HEK293 (cell line): ENCODE results near the gene DYNLT2B.

Experiments used
- CTCF ChIA-PET: fragments of 350-600 bp; formaldehyde crosslinking; extraction: SDS; loops from one replicate; lab custom pipeline; 2021; ENCODE audit warnings: antibody characterized with exemption; lab: Yijun Ruan, JAX
- POLR2A ChIA-PET: fragments of 300-600 bp; formaldehyde crosslinking; extraction: SDS; loops from one replicate; lab custom pipeline; 2020; ENCODE audit warnings: antibody characterized with exemption, inconsistent platforms; lab: Yijun Ruan, JAX
- H3K27ac ChIP-seq: fragments of 200-500 bp; sonication (Bioruptor generic); 2 replicates; pipeline ENCODE4 v1.5.1; 2014; ENCODE audit warnings: low read depth, low read length, control low read depth, inconsistent platforms; ENCODE audit errors: extremely low read depth
- H3K36me3 ChIP-seq, 2 experiments: fragments of 200-500 bp in 1 of 2; sonication (Bioruptor generic) in 1 of 2; 1 replicate in 1 of 2; 2 replicates in 1 of 2; pipeline ENCODE4 v1.5.1; 2014 to 2017; ENCODE audit warnings: inconsistent platforms in 2 of 2, low read length in 2 of 2; ENCODE audit not compliant: control insufficient read depth in 2 of 2, insufficient read depth in 1 of 2
- H3K4me1 ChIP-seq: fragments of 200-500 bp; sonication (Bioruptor generic); 2 replicates; pipeline ENCODE4 v1.5.1; 2014; ENCODE audit warnings: mild to moderate bottlenecking, low read length, inconsistent platforms; ENCODE audit not compliant: control insufficient read depth, insufficient read depth
- H3K4me3 ChIP-seq: 2 replicates; pipeline ENCODE4 v1.5.1; 2011; ENCODE audit warnings: low read depth, mild to moderate bottlenecking, control low read depth, low read length, moderate library complexity
- H3K9me3 ChIP-seq: fragments of 200-500 bp; sonication (Bioruptor generic); 2 replicates; pipeline ENCODE4 v1.5.1; 2014; ENCODE audit warnings: low read depth, low read length, inconsistent platforms; ENCODE audit not compliant: control insufficient read depth, insufficient read depth
- GFI1B ChIP-seq: fragments of 450-650 bp; formaldehyde crosslinking; IDR thresholded peaks from 2 replicates; pipeline ENCODE4 v1.5.1; 2016; ENCODE audit warnings: missing biosample characterization, missing genetic modification characterization
- GLIS1 ChIP-seq: fragments of 450-650 bp; formaldehyde crosslinking; IDR thresholded peaks from 2 replicates; pipeline ENCODE4 v1.5.1; 2016; ENCODE audit warnings: missing biosample characterization, missing genetic modification characterization
- KLF1 ChIP-seq: fragments of 450-650 bp; formaldehyde crosslinking; IDR thresholded peaks from 2 replicates; pipeline ENCODE4 v1.5.1; 2016; ENCODE audit warnings: missing biosample characterization, missing genetic modification characterization
- KLF17 ChIP-seq: fragments of 450-650 bp; formaldehyde crosslinking; IDR thresholded peaks from 2 replicates; pipeline ENCODE4 v1.5.1; 2016; ENCODE audit warnings: missing biosample characterization, missing genetic modification characterization
- PRDM6 ChIP-seq: fragments of 450-650 bp; formaldehyde crosslinking; IDR thresholded peaks from 2 replicates; pipeline ENCODE4 v1.5.1; 2017; ENCODE audit warnings: missing biosample characterization, missing genetic modification characterization
- SP3 ChIP-seq: fragments of 450-650 bp; formaldehyde crosslinking; IDR thresholded peaks from 2 replicates; pipeline ENCODE4 v1.5.1; 2016; ENCODE audit warnings: missing biosample characterization, missing genetic modification characterization
- SP7 ChIP-seq: fragments of 450-650 bp; formaldehyde crosslinking; IDR thresholded peaks from 2 replicates; pipeline ENCODE4 v1.5.1; 2016; ENCODE audit warnings: missing biosample characterization, missing genetic modification characterization
- ZBTB10 ChIP-seq: fragments of 450-650 bp; formaldehyde crosslinking; IDR thresholded peaks from 2 replicates; pipeline ENCODE4 v1.5.1; 2016; ENCODE audit warnings: missing biosample characterization, missing genetic modification characterization
- ZBTB20 ChIP-seq: fragments of 450-650 bp; formaldehyde crosslinking; IDR thresholded peaks from 2 replicates; pipeline ENCODE4 v1.5.1; 2016; ENCODE audit warnings: missing biosample characterization, missing genetic modification characterization
- ZBTB7A ChIP-seq: fragments of 450-650 bp; formaldehyde crosslinking; IDR thresholded peaks from 2 replicates; pipeline ENCODE4 v1.5.1; 2016; ENCODE audit warnings: low read depth, missing biosample characterization, missing genetic modification characterization
- ZNF221 ChIP-seq: fragments of 450-650 bp; formaldehyde crosslinking; IDR thresholded peaks from 2 replicates; pipeline ENCODE4 v1.5.1; 2017; ENCODE audit warnings: missing biosample characterization, missing genetic modification characterization, borderline replicate concordance
- ZNF239 ChIP-seq: fragments of 450-650 bp; formaldehyde crosslinking; IDR thresholded peaks from 2 replicates; pipeline ENCODE4 v1.5.1; 2016; ENCODE audit warnings: missing biosample characterization, missing genetic modification characterization
- ZNF514 ChIP-seq: fragments of 450-650 bp; formaldehyde crosslinking; IDR thresholded peaks from 2 replicates; pipeline ENCODE4 v1.5.1; 2016; ENCODE audit warnings: missing biosample characterization, missing genetic modification characterization
- ZNF558 ChIP-seq: fragments of 450-650 bp; formaldehyde crosslinking; IDR thresholded peaks from 2 replicates; pipeline ENCODE4 v1.5.1; 2016; ENCODE audit warnings: missing biosample characterization, missing genetic modification characterization
- ZNF580 ChIP-seq: fragments of 450-650 bp; formaldehyde crosslinking; IDR thresholded peaks from 2 replicates; pipeline ENCODE4 v1.5.1; 2016; ENCODE audit warnings: missing biosample characterization, missing genetic modification characterization
- ZNF658 ChIP-seq: fragments of 450-650 bp; formaldehyde crosslinking; IDR thresholded peaks from 2 replicates; pipeline ENCODE4; 2016; ENCODE audit warnings: missing biosample characterization, missing genetic modification characterization
- ZNF830 ChIP-seq: fragments of 450-650 bp; IDR thresholded peaks from 2 replicates; pipeline ENCODE4 v1.5.0; 2018; ENCODE audit warnings: missing biosample characterization, missing genetic modification characterization, low read depth, mild to moderate bottlenecking, moderate library complexity
- TF ChIP-seq, protein P1 (sequence below): fragments of 450-650 bp; formaldehyde crosslinking; IDR thresholded peaks from 2 replicates; pipeline ENCODE4 v1.5.1; 2016; ENCODE audit warnings: missing biosample characterization, missing genetic modification characterization, borderline replicate concordance
- TF ChIP-seq, protein P2 (sequence below): fragments of 450-650 bp; IDR thresholded peaks from 2 replicates; pipeline ENCODE4 v1.5.1; 2018; ENCODE audit warnings: missing biosample characterization, missing genetic modification characterization

Gene DYNLT2B

DNA sequence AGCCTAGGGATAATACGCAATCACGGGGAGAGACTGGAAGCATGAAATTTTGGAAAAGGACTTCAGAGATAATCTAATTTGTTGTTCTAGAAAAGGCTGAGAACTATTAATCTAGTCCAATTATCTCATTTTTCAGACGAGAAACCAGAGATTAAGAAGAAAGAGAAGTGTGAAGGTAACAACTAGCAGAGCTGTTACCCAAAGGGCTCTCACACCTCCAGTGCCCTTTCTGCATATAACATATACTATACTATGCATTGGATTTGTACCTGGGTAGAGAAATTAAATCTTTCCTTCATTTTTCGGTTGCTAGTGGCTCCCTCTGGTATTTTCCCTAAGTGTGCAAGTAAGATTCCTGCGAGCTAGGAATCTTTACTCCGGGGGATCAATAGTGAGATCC is 33.5 kb upstream of the DYNLT2B start:
- H3K9me3 ChIP-seq: no peaks in the 10 kb centered on the region
- TF ChIP-seq SP3 (no peak), KLF1 (no peak), ZNF221 (tag by site-specific recombination) (no peak), ZBTB7A (no peak), GLIS1 (no peak), KLF17 (tag by site-specific recombination) (no peak), ZNF830 (tag by site-specific recombination) (no peak), ZNF580 (tag by site-specific recombination) (no peak)
- TF ChIP-seq, protein P1, sequence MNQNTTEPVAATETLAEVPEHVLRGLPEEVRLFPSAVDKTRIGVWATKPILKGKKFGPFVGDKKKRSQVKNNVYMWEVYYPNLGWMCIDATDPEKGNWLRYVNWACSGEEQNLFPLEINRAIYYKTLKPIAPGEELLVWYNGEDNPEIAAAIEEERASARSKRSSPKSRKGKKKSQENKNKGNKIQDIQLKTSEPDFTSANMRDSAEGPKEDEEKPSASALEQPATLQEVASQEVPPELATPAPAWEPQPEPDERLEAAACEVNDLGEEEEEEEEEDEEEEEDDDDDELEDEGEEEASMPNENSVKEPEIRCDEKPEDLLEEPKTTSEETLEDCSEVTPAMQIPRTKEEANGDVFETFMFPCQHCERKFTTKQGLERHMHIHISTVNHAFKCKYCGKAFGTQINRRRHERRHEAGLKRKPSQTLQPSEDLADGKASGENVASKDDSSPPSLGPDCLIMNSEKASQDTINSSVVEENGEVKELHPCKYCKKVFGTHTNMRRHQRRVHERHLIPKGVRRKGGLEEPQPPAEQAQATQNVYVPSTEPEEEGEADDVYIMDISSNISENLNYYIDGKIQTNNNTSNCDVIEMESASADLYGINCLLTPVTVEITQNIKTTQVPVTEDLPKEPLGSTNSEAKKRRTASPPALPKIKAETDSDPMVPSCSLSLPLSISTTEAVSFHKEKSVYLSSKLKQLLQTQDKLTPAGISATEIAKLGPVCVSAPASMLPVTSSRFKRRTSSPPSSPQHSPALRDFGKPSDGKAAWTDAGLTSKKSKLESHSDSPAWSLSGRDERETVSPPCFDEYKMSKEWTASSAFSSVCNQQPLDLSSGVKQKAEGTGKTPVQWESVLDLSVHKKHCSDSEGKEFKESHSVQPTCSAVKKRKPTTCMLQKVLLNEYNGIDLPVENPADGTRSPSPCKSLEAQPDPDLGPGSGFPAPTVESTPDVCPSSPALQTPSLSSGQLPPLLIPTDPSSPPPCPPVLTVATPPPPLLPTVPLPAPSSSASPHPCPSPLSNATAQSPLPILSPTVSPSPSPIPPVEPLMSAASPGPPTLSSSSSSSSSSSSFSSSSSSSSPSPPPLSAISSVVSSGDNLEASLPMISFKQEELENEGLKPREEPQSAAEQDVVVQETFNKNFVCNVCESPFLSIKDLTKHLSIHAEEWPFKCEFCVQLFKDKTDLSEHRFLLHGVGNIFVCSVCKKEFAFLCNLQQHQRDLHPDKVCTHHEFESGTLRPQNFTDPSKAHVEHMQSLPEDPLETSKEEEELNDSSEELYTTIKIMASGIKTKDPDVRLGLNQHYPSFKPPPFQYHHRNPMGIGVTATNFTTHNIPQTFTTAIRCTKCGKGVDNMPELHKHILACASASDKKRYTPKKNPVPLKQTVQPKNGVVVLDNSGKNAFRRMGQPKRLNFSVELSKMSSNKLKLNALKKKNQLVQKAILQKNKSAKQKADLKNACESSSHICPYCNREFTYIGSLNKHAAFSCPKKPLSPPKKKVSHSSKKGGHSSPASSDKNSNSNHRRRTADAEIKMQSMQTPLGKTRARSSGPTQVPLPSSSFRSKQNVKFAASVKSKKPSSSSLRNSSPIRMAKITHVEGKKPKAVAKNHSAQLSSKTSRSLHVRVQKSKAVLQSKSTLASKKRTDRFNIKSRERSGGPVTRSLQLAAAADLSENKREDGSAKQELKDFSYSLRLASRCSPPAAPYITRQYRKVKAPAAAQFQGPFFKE (tag by site-specific recombination): no peak
- TF ChIP-seq, all 188 proteins: peak for 0
- Histone ChIP-seq H3K4me3 (no peak overlapping the region), H3K4me1 (no peaks in the 10 kb centered on the region), H3K36me3 (peaks cover 3 to 60% of the 10 kb centered on the region in 2 experiments), H3K27ac (no peak overlapping the region)
- ChIA-PET CTCF (no interaction called here), POLR2A (no interaction called here)

DNA sequence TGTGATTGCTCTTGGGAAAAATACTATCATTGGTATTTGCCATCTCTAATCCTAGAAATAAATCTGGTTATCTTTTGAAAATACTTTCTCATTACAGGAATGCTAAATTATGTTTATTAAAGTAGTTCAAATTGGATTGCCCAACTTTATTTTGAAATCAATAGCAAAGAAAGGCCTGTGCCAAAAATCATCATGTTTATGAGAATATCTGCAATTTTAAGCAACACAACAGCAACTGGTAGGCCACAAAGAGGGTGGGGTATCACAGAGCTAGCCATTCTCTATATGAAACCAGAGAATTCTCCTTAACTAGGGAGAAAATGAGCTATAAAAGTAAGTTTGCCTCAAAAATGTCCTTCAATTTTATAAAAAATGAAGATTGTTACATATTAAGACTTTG is 32.0 kb upstream of the DYNLT2B start:
- POLR2A ChIA-PET: no interaction called here
- H3K27ac ChIP-seq: no peak overlapping the region
- no peaks in the 10 kb centered on the region for H3K9me3 ChIP-seq
- TF ChIP-seq ZNF658 (no peak), ZNF239 (no peak), PRDM6 (tag by site-specific recombination) (no peak), ZBTB20 (tag by site-specific recombination) (no peak), SP7 (tag by site-specific recombination) (no peak), GFI1B (tag by site-specific recombination) (no peak), ZBTB10 (tag by site-specific recombination) (no peak), ZNF514 (tag by site-specific recombination) (no peak), ZNF558 (tag by site-specific recombination) (no peak)
- TF ChIP-seq, protein P2, sequence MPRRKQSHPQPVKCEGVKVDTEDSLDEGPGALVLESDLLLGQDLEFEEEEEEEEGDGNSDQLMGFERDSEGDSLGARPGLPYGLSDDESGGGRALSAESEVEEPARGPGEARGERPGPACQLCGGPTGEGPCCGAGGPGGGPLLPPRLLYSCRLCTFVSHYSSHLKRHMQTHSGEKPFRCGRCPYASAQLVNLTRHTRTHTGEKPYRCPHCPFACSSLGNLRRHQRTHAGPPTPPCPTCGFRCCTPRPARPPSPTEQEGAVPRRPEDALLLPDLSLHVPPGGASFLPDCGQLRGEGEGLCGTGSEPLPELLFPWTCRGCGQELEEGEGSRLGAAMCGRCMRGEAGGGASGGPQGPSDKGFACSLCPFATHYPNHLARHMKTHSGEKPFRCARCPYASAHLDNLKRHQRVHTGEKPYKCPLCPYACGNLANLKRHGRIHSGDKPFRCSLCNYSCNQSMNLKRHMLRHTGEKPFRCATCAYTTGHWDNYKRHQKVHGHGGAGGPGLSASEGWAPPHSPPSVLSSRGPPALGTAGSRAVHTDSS: no peak
- CTCF ChIA-PET: interaction anchor here (0.6 kb wide), 1 partner anchor 39 kb away, joined by 3 read pairs; no protein-coding TSS in a partner anchor
- no peak overlapping the region for H3K4me3 ChIP-seq
- H3K4me1 ChIP-seq: no peaks in the 10 kb centered on the region
- H3K36me3 ChIP-seq: peaks cover 0 to 46% of the 10 kb centered on the region in 2 experiments; a peak in 2 of 3 replicates
